Thymus (tissue), 11 donors: ENCODE data around the gene CFAP298. TPM values are rescaled to one million over a fixed set of nuclear protein-coding genes. Genes with fewer than 3 reads are reported as not detected.

Source experiments
- DNase-seq, 9 donors: peaks; one replicate each; pipeline ENCODE4 v3.0.0-alpha.2; 2013; ENCODE audit warnings: low spot score in 9 of 9, low read depth in 6 of 9, missing footprints in 1 of 9
- H3K27ac ChIP-seq, 2 donors: one replicate each; pipeline ENCODE4 v1.5.1; 2013; ENCODE audit warnings: control low read depth in 1 of 2, low read depth in 1 of 2, low read length in 1 of 2, mild to moderate bottlenecking in 1 of 2, moderate library complexity in 1 of 2
- H3K27me3 ChIP-seq, 2 donors: one replicate each; pipeline ENCODE4 v1.5.1; 2013; ENCODE audit warnings: low read length in 1 of 2; ENCODE audit not compliant: control insufficient read depth in 2 of 2, insufficient read depth in 1 of 2
- H3K36me3 ChIP-seq, 2 donors: one replicate each; pipeline ENCODE4 v1.5.1; 2013; ENCODE audit warnings: low read length in 1 of 2, mild to moderate bottlenecking in 1 of 2, moderate library complexity in 1 of 2; ENCODE audit not compliant: control insufficient read depth in 2 of 2, insufficient read depth in 2 of 2
- H3K4me1 ChIP-seq, 2 donors: one replicate each; pipeline ENCODE4 v1.5.1; 2013; ENCODE audit warnings: low read length in 2 of 2; ENCODE audit not compliant: control insufficient read depth in 2 of 2, insufficient read depth in 2 of 2
- H3K4me3 ChIP-seq, 2 donors: one replicate each; pipeline ENCODE4 v1.5.1; 2013; ENCODE audit warnings: low read length in 2 of 2, control low read depth in 1 of 2, mild to moderate bottlenecking in 1 of 2
- H3K9me3 ChIP-seq, 2 donors: one replicate each; pipeline ENCODE4 v1.5.1; 2013; ENCODE audit warnings: low read length in 1 of 2, mild to moderate bottlenecking in 1 of 2; ENCODE audit not compliant: control insufficient read depth in 2 of 2, insufficient read depth in 1 of 2
- WGBS: extraction: QIAGEN DNeasy Blood & Tissue Kit; methylation state at CpG from one replicate; pipeline ENCODE4 v1.1.7; 2013; 5-methylcytosine and 5-hydroxymethylcytosine counted together
- polyA plus RNA-seq: library from polyadenylated mRNA; stranded (reverse); fragments of 200-250 nt; gene quantifications from one replicate; pipeline ENCODE4 v1.2.3, GENCODE V29; 2013
- total RNA-seq: library from RNA; stranded (reverse); fragments of 120-200 nt; gene quantifications from one replicate; pipeline ENCODE4 v1.2.4, GENCODE V29; 2013
- donor health status: healthy.

The CFAP298 gene
- total and polyA plus RNA-seq, 2 donors: 43.5 to 44.6 TPM

GRCh38 chr21:32554832-32555638 lies 57.1 kb downstream of the CFAP298 start:
- Histone ChIP-seq H3K4me1 (peaks cover 5 to 13% of the 10 kb centered on the region in 2 donors), H3K4me3 (no peak overlapping the region), H3K27ac (no peak overlapping the region), H3K27me3 (no peaks in the 10 kb centered on the region), H3K36me3 (no peaks in the 10 kb centered on the region), H3K9me3 (no peaks in the 10 kb centered on the region)
- 95% methylated on average over 4 of the region's 4 CpGs for WGBS
- no peak for DNase-seq

- no peaks in the 10 kb centered on the region for H3K27me3 ChIP-seq
- DNase-seq: no peak
- no peaks in the 10 kb centered on the region for H3K4me1 ChIP-seq
- no peak overlapping the region for H3K27ac ChIP-seq
- no peaks in the 10 kb centered on the region for H3K36me3 ChIP-seq
- no peak overlapping the region for H3K4me3 ChIP-seq
- 98% methylated on average over 3 of the region's 3 CpGs for WGBS
- no peaks in the 10 kb centered on the region for H3K9me3 ChIP-seq
Measured at GRCh38 chr21:32549886-32550285, 62.3 kb downstream of the CFAP298 start.

GRCh38 chr21:32549440-32549839 lies 62.7 kb downstream of the CFAP298 start:
- H3K4me3 ChIP-seq: no peak overlapping the region
- H3K36me3 ChIP-seq: no peaks in the 10 kb centered on the region
- H3K27me3 ChIP-seq: no peaks in the 10 kb centered on the region
- no peaks in the 10 kb centered on the region for H3K9me3 ChIP-seq
- no peaks in the 10 kb centered on the region for H3K4me1 ChIP-seq
- no peak overlapping the region for H3K27ac ChIP-seq
- 16% methylated on average over 1 of the region's 1 CpG for WGBS
- no peak for DNase-seq

Other genes with a start within 250 kb of the CFAP298 start
- 4.7 TPM for gene URB1, start 219.4 kb downstream of the CFAP298 start, total RNA-seq
- 4.2 TPM for gene URB1, start 219.4 kb downstream of the CFAP298 start, polyA plus RNA-seq
- 5.0 TPM for gene EVA1C, start 199.7 kb downstream of the CFAP298 start, total RNA-seq
- 26.2 TPM for gene EVA1C, start 199.7 kb downstream of the CFAP298 start, polyA plus RNA-seq
- gene TCP10L, start 26.9 kb downstream of the CFAP298 start, total RNA-seq: 1.0 TPM
- 2.5 TPM for gene TCP10L, start 26.9 kb downstream of the CFAP298 start, polyA plus RNA-seq
- gene SYNJ1, start 115.6 kb upstream of the CFAP298 start, total RNA-seq: 4.1 TPM
- gene SYNJ1, start 115.6 kb upstream of the CFAP298 start, polyA plus RNA-seq: 15.0 TPM
- 52.1 TPM for gene PAXBP1, start 159.4 kb upstream of the CFAP298 start, total RNA-seq
- 68.6 TPM for gene PAXBP1, start 159.4 kb upstream of the CFAP298 start, polyA plus RNA-seq